ENCODE measurements around the gene ABCC3.

ABCC3 gene

DNA sequence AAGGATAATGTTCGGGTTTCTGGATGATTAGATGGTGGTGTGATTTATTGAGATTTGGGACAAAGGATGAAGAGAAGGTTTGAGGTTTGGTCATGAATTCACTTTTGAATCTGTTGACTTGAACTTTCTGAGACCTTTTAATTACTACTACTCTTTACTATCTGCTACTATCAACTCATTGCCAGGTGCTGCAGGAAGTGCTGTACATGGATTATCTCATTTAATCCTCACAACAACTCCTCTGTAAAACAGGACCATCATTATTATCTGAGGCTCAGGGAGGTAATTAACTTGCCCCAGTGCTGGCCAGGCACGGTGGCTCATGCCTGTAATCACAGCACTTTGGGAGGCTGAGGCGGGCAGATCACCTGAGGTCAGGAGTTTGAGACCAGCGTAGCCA, 76.0 kb downstream of the ABCC3 start:
- Histone ChIP-seq H3K9me3 (no peaks in the 10 kb centered on the region), H3K4me3 (ENCODE audit: low read depth, low read length) (no peak overlapping the region), H3K36me3 (peaks cover 6% of the 10 kb centered on the region), H3K27me3 (no peaks in the 10 kb centered on the region), H3K4me1 (peaks cover 5% of the 10 kb centered on the region)
- TF ChIP-seq, protein P1, sequence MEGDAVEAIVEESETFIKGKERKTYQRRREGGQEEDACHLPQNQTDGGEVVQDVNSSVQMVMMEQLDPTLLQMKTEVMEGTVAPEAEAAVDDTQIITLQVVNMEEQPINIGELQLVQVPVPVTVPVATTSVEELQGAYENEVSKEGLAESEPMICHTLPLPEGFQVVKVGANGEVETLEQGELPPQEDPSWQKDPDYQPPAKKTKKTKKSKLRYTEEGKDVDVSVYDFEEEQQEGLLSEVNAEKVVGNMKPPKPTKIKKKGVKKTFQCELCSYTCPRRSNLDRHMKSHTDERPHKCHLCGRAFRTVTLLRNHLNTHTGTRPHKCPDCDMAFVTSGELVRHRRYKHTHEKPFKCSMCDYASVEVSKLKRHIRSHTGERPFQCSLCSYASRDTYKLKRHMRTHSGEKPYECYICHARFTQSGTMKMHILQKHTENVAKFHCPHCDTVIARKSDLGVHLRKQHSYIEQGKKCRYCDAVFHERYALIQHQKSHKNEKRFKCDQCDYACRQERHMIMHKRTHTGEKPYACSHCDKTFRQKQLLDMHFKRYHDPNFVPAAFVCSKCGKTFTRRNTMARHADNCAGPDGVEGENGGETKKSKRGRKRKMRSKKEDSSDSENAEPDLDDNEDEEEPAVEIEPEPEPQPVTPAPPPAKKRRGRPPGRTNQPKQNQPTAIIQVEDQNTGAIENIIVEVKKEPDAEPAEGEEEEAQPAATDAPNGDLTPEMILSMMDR (IDR thresholded peaks at IDR 0.05; ENCODE audit: low read depth, low read length), result no peak
- no peak for DNase-seq

DNA sequence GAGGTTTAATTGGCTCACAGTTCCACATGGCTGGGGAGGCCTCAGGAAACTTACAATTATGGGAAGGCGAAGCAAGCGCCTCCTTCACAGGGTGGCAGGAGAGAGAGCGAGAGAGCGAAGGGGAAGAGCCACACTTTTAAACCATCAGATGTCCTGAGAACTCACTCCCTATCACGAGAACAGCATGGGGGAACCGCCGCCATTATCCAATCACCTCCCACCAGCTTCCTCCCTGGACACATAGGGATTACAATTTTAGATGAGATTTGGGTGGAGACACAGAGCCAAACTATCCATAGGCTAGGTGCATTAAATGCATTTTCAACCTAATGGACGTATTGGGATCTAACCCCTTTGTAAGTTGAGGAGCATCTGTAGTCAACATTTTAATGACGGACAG, 78.0 kb downstream of the ABCC3 start:
- TF ChIP-seq, protein P1 (IDR thresholded peaks at IDR 0.05; ENCODE audit: low read depth, low read length), result no peak
- DNase-seq, result no peak
- H3K36me3 ChIP-seq, result no peaks in the 10 kb centered on the region
- no peaks in the 10 kb centered on the region for H3K9me3 ChIP-seq
- no peak overlapping the region for H3K4me3 ChIP-seq (ENCODE audit: low read depth, low read length)
- peaks cover 11% of the 10 kb centered on the region for H3K4me1 ChIP-seq
- no peaks in the 10 kb centered on the region for H3K27me3 ChIP-seq

DNA sequence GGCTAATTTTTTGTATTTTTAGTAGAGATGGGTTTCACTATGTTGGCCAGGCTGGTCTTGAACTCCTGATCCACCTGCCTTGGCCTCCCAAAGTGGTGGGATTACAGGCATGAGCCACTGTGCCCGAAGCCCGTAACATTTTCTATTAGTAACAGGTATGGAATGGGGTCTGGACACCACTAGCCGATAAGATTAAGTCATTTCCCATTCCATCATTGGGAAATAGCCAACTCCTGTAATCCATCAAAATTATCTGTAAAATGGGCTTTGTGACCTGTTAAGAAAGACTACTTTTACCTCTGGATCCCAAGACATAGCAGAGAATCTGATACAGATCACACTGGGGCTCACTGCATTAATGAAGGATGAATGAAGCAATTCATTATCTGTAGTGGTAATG, 80.8 kb downstream of the ABCC3 start:
- Histone ChIP-seq H3K9me3 (no peaks in the 10 kb centered on the region), H3K36me3 (no peaks in the 10 kb centered on the region), H3K4me3 (ENCODE audit: low read depth, low read length) (no peak overlapping the region), H3K4me1 (peaks cover 7% of the 10 kb centered on the region), H3K27me3 (no peaks in the 10 kb centered on the region)
- no peak for DNase-seq
- TF ChIP-seq, protein P1 (IDR thresholded peaks at IDR 0.05; ENCODE audit: low read depth, low read length), result no peak

DNA sequence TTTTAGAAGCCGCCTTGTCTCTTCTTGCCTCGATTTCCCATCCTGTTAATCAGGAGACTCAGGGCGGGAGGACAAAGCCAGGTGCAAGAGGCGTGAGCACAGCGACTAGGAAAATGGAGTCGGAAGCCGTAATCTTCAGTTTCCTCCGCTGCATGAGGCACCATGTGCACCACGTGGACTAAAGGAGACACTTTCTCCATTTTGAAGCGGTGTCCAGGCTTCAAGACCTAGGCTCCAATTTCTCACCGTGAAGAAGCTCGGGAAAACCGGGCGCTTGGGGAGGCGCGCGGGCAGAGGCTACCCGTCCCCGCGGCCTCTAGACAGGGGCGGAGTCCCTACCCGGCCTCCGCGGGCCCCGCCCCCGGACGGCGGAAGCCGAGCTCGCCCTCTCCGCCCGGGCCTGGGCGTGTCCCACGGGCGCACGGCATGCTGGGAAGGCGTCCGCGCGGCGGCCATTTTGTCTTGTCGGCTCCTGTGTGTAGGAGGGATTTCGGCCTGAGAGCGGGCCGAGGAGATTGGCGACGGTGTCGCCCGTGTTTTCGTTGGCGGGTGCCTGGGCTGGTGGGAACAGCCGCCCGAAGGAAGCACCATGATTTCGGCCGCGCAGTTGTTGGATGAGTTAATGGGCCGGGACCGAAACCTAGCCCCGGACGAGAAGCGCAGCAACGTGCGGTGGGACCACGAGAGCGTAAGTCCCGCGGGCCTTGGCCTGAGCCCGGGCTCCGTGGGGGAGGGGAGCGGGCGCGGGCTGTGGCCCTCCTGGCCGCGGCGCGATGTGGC, 84.7 kb downstream of the ABCC3 start, which contains the start of gene LUC7L3:
Gene LUC7L3, plus strand, starts transcription at position 460 of the 780 bp plus-strand sequence. Its CDS starts 130 bp downstream, at position 590.
- H3K9me3 ChIP-seq, result no peaks in the 10 kb centered on the region
- peak within 1 kb of the TSS; percentile 91 for H3K4me3 ChIP-seq (ENCODE audit: low read depth, low read length)
- peaks cover 12% of the 10 kb centered on the region for H3K4me1 ChIP-seq
- H3K36me3 ChIP-seq, result peaks cover 9% of the 10 kb centered on the region
- DNase-seq, result peak; percentile 97
- TF ChIP-seq, protein P1 (IDR thresholded peaks at IDR 0.05; ENCODE audit: low read depth, low read length), result no peak
- H3K27me3 ChIP-seq, result no peaks in the 10 kb centered on the region

DNA sequence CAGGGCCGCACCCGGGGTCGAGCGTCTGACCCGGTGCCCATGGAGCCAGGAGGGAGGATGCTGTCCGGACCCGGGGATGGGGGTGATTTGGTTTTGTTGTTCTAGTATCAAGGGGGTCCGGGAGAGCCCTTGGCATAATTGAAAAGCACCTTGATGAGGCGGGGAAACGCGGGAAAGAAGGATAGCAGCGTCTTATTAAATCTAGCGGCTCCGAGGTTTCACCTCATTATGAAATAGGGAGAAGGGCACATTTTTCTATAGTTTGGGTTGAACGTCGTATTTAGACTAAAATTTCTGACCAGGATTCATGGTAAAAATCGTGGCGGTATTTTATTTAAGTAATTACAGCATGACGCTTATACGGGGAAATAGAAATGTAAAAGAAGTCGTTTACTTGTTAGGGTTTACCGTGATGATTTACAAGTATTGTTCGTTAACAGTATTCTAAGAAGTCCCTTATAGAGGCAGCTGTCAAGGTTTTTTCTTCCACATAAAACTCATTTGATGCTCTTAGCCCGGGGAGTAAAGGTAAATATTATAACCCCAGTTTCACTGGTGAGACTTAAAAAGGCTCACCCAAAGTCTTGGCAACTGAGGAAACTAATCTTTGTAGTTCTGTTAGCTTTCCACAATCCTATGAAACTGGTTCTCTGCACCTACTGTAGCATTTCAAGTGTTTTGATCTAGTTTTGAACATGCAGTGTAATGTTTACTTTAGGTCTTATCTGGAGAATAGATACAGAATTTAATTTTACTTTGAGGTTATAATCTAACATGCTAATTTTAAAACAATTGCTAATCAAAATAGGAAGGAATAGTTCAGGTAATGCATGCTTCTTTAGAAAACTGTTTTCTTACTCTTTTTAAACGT, 85.5 kb downstream of the ABCC3 start:
- H3K36me3 ChIP-seq, result peaks cover 13% of the 10 kb centered on the region
- H3K9me3 ChIP-seq, result no peaks in the 10 kb centered on the region
- H3K27me3 ChIP-seq, result no peaks in the 10 kb centered on the region
- DNase-seq, result no peak
- TF ChIP-seq, protein P1 (IDR thresholded peaks at IDR 0.05; ENCODE audit: low read depth, low read length), result no peak
- H3K4me3 ChIP-seq (ENCODE audit: low read depth, low read length), result peak overlapping the region; percentile 91
- peaks cover 12% of the 10 kb centered on the region for H3K4me1 ChIP-seq
